ENCODE results near the gene FLVCR1.

Gene FLVCR1

DNA sequence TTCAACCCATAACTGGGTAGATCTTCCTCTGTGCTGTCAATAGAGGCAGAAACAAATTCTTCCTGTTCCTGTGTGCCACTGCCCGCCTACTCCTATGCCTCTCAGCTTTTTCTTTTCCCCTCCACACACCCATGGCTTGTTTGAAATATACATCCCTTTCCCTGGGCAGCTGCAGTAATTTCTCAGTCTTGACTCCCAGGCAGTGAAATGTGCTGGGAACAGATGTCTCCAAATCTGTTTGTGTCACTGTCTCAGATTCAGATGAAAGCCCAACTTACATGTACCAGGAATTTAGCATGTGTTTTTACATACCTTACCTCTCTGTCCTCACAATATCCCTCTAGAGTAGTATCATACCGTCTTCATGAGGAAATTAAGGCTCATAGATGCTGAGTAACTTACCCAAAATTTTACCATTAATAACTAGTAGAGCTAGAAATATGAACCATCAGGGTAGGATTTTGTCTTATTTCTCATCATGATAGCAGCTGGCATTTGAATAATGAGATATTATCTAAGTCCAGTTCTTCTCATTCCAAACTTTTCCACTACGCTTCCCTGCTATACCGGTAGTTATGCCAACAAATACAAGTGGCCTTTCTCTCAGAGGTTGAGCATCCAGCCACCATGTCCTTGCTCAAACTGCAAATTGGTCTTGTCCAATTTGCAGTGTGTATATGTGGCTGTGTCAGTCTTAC, 87.5 kb downstream of the FLVCR1 start:
- DNase-seq (ENCODE audit: low spot score): no peak

DNA sequence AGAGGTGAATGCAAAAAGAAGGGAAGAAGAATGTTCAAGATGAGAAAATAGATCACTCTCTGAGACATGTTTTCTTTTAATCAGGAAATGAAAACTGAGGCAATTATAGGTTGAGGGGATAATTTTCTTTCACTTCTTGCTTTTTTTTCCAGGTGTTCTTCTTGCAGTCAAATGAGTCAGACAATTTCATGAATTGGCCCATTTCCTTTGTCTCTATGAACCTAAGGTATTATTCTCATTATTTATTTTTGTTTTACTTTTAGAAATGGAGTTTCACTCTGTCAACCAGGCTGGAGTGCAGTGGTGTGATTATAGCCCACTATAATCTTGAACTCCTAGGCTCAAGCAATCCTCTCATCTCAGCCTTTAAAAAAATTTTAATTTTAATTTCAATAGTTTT, 88.8 kb downstream of the FLVCR1 start:
- no peak for DNase-seq (ENCODE audit: low spot score)

Data from hepatic stellate cell (primary cell).